ENCODE measurements around the gene SERPINB2.

SERPINB2 gene, protein sequence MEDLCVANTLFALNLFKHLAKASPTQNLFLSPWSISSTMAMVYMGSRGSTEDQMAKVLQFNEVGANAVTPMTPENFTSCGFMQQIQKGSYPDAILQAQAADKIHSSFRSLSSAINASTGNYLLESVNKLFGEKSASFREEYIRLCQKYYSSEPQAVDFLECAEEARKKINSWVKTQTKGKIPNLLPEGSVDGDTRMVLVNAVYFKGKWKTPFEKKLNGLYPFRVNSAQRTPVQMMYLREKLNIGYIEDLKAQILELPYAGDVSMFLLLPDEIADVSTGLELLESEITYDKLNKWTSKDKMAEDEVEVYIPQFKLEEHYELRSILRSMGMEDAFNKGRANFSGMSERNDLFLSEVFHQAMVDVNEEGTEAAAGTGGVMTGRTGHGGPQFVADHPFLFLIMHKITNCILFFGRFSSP
- 0 reads per million in 4 experiments for total RNA-seq

DNA sequence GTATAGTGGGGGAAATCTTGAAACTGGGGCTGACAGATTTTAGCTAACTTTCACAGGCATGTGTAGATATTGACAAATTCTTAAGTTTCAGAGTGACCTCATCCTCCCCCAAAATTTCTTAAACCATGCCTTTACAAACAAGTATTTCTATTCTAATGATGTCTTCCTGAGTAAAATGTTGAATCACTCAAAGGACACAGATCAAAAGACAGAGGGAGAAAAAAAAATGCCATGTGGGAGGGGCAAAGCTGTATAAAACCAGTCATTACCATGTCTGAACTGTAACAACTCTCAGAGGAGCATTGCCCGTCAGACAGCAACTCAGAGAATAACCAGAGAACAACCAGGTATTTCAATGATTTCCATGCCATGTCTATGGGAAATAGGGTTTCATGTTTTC lies at the start of gene SERPINB2:
Gene SERPINB2, plus strand, starts transcription at position 282 of the 400 bp plus-strand sequence. CDS start 3,740 bp downstream, outside the sequence.
- DNase-seq, result no peak

DNA sequence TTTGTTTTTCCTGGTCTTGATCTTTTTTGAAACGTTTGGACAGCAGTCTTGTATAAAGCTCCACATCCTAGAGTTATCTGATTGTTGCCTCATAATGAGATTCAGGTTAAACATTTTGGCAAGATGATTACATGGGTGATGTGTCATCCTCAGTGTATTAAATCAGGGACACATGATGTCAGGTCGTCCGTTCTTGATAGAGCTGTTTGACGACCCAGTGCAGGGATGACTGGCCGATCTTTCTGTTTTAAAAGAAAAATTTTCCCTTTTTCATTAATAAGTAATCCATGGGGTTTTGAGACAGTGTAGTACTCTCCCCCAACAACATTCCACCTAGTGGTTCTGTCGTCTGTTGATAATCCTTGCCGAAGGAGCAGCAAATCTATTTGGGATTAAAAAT lies 44.5 kb upstream of the SERPINB2 start:
- no peak for DNase-seq

DNA sequence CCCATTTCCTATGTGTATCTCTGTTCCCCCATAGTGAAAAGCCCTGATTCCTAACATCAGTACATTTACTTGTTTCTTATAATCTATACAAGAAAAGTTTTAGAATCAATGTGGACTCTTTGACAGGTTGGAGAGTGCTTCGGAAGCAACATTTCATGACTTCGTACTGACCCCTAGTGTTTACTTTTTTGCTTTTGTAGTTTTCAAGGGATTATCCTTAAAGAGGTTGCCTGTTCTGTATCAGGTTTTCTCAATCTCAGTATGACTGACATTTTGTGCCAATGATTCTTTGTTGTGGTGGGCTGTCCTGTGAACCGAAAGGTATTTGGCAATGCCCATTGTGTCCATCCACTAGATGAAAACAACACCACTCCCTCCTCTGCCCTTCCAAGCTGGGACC lies 43.3 kb upstream of the SERPINB2 start:
- no peak for DNase-seq

DNA sequence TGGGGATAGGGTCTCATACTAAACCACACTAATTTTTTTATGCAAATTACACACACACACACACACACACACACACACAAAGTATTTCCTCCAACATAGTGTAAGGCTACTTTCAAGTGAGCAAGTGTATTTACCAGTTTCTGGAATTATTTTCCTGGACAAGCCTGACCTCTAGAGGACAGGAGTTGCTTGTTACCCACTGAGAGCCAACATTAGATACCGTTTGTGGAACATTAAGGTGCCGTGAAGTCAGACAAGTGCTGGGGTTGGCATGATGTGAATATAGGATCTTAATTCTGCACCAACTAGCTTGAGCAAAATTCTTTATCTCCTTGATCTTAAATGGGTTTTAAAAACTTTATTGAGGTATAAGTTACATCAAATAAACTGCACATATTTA lies 39.3 kb upstream of the SERPINB2 start:
- no peak for DNase-seq

DNA sequence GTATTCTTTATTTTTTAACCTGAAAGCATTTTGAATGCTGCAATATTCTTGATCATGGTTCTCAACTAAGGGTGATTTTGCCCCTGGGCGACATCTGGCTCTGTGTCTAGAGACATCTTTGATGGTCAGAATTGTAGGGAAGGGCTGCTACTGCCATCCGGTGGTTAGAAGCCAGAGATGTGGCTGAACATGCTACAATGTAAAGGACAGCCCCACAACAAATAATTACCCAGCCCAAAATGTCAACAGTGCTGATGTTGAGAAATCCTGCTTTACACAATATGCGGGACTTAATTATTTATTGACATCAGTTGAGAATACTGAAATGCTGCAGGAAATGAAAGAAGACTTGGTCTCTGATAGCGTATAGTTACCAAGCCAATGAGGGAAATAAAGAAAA lies 37.5 kb upstream of the SERPINB2 start:
- DNase-seq, result no peak

DNA sequence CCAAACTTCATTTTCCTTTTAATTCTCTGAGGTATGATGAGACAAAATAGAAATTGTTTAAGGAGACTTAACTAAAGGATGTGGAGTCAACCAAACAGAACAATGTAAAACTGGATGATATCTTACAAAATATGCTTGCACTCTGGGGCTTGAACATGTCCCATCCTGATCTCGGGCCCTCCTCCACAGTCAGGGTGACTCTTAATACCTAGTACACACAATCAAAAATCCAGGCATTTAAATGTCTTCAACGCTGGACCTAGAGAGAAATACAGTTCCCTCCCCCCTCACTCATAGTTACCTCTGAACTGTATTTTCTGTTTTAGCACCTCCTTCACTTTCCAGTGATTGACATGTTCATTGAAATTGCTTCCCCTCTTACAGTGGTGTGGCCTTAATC lies 36.9 kb upstream of the SERPINB2 start:
- no peak for DNase-seq

DNA sequence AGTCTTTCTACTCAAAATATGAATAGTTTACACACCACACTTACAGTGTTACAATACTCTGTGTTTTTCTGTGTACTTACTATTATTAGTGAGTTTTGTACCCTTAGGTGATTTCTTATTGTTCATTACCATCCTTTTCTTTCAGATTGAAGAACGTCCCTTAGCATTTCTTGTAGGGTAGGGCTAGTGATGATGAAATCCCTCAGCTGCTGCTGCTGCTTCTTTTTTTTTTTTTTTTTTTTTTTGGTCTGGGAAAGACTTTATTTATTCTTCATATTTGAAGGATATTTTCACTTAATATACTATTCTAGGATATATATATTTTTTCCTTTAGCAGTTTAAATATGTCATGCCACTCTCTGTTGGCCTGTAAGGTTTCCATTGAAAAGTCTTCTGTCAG lies 29.0 kb upstream of the SERPINB2 start:
- no peak for DNase-seq

DNA sequence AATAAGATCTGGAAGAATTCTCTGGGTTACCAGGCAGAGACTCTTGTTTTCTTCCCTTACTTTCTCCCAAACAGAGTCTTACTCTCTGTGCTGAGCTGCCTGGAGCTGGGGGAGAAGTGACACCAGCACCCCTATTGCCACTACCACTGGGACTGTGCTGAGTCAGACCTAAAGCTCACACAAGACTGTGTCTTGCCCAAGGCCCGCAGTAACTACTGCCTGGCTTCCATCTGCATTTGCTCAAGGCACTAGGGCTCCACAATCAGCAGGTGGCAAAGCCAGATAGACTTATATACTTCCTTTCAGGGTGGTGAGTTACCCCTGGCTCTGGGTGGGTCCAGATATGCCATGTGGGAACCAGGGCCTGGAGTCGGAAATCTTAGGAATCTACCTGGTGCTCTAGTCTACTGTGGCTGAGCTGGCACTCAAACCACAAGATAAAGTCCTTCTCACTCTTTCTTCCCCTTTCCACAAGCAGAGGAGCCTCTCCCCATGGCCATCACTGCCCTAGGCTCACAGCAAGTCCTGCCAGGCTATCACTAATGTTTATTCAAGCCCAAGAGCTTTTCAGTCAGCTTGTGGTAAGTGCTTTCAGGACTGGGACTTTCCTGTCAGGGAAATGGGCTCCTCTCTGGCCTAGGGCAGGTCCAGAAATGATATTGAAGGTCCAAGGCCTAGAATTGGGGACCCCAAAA lies 27.6 kb upstream of the SERPINB2 start:
- DNase-seq, result no peak

DNA sequence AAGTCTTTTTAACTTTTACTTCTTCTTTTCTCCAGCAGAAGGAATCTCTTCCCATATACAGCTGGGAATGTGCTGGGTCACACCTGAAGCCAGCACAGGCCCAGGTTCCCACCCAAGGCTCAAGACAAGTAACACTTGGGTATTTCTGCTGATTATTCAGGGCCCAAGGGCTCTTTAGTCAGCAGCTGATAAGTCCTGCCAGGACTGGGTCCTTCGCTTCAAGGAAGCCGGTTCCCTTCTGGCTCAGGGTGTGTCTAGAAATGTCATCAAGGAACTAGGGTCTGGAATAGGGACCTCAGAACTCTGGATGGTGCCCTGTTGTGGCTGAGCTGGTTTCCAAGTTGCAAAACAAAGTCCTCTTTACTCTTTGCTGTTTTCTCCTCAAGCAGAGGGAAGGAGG lies 27.0 kb upstream of the SERPINB2 start:
- no peak for DNase-seq

DNA sequence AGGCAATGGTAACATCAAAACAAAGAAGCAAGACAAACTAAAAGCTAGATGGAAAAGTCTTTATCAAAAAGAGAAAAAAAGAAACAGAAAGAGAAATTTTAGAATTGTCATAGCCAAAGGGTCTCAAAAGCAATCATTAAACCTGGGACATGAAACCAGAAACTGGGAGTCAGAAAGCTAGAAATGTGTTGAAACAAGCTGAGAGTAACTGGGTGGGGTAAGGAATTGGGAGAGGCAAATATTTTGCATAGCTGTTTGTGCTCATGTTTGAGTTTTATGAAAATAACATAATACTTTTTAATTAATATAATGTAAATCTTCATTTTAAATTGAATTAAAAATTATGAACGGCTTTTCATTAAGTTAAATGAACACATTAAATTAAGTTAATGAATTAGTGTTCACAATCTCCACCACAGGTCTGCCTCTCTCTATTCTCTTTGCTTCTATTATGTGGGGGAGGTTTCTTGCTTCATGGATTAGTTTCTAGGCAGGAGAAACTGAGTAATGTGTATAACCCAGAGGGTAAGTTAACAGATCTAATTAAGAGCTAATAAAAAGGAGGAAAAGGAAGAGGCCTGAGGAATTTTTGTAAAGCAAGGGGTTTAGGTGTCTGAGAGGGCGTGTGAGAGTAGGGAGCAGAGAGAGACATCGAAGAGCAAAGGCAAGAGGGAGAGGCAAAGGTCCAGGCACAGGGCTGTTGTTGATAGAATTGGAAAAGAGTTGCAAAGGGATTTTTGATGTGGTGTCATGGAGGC lies 20.0 kb upstream of the SERPINB2 start:
- no peak for DNase-seq

DNA sequence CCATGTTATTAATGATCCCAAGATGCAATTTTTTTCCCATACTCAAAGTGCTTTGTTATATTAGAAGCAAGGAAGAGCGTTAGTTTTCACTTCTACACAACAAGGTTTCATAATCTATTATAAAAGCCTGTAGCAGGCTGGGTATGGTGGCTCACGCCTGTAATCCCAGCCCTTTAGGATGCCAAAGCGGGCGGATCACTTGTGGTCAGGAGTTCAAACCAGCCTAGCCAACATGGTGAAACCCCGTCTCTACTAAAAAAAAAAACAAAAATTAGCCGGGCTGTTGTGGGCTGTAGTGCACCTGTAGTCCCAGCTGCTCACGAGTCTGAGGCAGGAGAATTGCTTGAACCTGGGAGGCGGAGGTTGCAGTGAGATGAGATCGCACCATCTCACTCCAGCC lies 19.0 kb upstream of the SERPINB2 start:
- DNase-seq, result no peak

DNA sequence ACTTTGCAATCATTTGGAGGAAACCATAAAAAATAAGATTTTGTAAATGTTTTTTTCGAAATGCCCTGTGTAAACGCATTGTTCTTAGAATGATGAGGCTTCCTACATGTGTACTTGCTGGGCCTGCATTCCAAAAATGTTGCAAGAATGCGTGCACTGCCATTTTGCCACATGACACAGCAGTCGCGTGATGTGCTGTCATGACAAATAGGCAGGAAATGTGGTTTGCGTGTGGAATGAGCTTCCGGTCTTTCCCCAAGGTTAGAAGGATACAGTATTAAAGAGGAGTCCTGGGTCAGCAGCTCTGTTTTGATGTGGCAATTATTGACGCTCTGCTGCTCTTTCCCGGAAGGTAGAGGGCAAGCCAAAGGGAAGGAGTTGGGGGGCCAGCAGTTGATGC lies 18.1 kb upstream of the SERPINB2 start:
- DNase-seq, result no peak

DNA sequence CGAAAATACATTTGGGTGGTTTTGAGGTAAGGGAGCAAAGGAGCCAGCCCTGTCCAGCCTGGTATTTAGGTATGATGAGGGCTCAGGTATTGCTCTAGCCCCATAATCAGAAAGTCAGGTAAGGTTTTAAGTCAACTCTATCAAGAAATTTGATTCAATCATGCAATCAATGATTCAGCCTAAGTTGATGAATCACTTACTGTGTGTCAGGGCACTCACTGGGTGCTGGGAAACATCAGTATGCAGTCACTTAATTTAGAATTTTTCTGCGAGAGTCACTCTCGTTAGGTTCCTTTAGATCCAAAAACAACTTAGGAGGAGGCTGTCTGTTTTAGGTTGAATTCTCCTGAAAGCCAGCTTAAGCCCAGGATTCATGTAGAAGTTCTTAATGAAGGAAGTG lies 17.7 kb upstream of the SERPINB2 start:
- DNase-seq, result no peak

DNA sequence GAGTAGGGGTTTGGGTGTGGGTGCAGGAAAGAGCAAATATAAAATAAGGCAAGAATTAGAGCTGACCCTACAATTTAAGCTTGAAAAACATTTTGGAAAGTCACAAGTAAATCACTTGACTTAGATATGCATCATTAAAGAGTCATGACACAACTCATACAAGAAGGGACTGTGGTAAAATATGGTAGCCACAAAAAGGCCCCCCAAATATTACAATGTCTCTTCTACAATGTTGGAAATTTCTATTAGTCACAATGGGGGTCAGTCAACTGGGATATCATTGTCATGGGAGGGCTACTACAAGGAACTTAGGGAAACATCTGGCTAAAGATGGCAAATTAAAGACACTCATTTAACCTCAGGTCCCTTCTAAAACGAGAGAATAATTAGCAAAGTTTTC lies 15.7 kb upstream of the SERPINB2 start:
- DNase-seq, result no peak

DNA sequence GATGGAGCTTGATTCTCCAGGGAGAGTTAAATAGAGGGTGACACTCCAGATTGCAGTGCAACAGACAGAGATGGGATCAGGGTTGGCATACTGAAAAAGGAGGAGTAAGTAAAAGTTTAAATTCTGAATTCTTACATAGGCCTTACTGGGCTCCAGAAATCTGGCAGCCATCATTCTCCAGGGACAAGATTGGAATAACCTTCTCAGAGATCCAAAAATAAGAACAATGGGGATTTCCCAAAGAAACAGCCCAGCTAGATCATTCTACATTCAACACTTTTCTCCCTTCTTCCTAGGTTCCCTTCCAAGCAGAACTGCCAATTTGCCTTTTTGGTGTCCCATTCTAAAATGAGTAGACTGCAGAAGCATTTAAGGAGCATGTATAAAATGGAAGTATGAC lies 14.9 kb upstream of the SERPINB2 start:
- no peak for DNase-seq

DNA sequence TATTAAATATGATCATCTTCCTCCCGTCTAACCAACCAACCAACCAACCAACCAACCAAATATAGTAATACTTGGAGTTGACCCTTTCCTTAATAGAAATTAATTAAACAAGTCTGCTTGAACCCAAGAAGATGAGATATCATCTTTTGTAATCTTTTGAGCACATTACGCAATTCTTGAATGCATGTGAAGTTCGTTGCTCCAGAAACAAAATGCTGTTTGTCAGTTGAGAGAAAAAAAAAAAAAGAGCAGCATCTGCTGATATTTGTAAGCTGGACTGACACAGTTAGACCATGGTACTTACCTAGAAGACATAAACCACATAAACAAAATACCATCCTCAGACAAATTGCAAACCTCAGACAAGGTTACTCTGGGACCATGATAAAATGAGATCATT lies 9.2 kb upstream of the SERPINB2 start:
- DNase-seq, result no peak

DNA sequence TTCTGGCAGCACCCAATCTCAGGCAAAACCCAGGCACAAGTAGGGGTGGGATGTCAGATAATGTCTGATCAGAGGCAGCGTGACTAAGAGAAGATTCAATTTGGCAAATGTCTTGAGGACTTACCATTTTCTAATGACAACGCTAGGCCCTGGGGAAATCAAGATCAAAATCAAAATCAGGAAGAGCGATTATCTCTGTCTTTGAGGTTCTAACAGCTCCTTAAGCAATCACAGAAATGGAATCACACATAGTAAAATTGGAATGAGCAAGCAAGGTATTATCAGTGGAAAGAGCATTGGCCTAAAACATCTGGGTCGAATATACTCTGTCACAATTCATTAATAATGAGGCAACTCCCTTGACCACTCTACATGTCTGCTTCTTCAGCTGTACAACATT lies 8.6 kb upstream of the SERPINB2 start:
- DNase-seq, result no peak

DNA sequence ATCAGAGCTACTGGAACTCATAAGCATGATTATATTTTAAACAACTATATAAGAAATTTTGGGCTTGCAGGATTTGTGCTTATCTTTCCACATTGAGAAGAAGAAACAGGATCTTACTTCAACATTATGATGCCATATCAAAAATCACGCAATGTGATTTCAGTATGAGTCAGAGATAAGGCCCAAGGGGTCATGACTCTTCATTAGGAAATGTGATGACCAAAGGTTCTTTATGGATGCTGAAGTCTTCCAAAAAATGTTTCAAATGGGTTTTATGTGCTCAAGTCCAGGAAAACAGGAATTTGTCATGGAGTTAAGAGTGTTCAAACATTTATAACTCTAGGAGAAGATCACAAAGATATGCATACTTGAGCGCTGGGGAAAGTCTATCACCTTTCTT lies 7.8 kb upstream of the SERPINB2 start:
- no peak for DNase-seq

DNA sequence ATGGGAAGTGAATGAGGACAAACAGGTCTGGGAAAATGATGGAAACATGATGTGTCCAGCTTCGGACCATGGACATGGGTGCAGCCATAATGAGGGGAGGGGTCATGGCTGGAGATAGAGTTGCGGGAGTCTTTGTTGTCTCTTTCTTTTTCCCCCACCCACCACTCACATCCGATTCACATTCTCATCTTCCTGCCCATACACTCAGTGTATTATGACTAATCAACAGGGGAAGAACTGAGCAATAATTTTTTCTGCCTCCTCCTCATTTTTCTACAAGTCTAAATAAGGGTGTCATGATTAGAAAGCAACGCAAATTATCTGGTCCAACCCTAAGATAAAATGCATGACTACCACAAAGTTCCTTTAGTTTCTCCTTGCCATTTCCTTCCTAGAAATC lies 5.7 kb upstream of the SERPINB2 start:
- DNase-seq, result no peak

DNA sequence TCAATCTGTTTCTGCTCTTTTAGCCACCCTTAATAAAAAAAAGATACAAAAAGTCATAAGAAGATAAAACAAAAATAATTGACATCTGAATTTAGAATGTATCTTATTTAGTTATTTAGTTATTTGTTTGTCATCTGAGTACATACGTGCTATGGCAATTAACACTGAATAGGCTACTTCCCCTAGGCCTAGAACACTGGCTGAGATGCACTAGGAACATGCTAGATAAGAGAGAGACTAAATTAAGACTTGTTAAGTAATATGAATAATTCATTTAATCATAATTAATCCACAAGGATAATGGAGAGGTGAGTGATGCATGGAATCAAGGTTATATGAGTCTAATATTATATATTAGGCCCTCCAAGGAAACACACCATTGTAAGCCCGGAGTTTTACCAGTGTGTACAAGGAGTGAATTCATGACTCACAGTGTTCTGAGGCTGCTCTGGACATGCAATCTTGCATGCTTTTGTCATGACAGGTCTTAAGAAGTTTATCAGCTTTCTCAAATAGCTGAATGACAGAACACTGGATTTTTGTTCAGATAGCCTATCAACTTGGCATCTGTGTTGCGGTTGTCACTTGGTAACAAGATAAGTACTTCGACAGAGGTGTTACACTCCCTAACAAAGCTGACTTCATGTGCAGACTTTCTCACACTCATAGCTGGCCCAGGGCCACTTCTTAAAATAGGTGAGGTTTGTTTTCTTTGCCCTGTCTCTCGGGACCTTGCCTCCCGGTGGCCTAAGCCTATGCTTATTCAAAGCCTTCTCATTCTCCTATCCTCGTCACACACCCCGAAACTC lies 5.0 kb upstream of the SERPINB2 start:
- no peak for DNase-seq

DNA sequence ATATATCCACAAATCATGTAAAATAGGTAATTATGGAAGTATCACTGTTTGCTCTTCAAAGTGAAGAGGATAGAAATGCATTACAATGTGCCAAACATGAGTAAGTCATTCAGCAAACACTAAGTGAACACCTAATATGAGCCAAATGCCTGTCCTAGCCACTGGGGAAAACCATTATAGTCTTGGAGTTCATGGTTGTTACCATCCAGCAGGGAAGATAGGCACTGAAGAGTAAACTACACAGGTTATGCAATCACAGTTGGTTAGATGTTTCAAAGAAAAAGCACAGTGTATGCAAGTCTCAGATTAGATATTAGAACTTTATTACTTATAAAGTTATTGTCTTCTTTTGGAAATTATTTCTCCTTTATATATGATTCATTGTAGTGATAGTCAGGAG lies 3.9 kb upstream of the SERPINB2 start:
- DNase-seq, result no peak

DNA sequence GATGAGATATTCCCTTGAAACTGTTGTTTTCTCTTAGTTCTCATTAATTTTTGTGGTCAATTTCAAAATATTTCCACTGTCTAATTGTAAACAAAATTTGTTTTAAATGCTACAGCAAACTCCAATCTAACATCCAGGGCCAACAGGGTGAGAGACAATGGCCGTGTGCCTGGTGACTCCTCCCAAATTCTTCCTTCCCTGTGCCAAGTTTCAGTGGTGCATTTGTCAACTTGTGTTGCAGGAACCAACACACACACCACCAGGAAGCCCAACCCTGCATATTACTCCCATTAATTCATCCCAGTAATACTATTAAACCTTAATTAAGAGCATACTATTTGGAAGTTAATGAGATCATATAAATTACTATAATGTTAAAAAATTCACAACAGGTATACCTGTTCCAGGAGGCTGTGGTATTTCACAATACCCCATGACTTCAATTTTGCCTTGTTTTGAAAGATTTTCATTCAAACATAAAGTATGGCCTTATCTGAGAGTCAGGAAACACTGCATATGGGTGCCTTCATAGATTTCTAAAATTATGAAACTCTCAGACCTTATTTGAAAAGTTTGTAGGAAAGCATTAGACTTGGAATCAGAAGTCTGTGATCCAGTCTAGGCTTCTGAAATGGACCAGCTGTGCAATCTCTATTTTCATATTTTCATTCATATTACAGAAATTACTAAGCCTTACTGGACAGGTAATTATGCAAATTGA lies 1.1 kb downstream of the SERPINB2 start:
- DNase-seq, result no peak
